Measurements from ENCODE around the gene ATP10A.
"Not testable (repeated sequence)": the region's sequence is repeated elsewhere in the genome, so short reads cannot be mapped to it uniquely, and the experiment has no call there.

ATP10A gene

DNA sequence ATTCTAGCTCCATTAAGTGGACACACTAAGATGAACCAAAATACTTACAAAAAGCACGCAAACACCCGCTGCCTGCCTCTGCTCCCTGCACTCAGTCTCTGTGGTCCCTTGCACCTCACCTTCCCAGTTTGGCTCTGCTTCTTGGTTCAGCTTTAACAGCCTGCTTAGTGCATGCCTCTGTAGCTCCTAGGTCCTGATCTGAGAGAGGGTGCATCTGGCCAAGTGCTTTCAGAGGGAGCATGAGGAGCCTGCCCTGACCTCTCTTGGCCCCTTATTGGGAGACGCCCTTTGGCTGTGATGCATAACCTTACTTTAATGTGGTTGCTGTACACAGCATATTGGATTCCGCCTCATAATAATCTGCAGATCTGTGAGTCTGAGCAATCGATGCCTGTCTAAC is 21.2 kb upstream of the ATP10A start:
- DNase-seq (ENCODE audit: low read depth, low spot score), result no peak

DNA sequence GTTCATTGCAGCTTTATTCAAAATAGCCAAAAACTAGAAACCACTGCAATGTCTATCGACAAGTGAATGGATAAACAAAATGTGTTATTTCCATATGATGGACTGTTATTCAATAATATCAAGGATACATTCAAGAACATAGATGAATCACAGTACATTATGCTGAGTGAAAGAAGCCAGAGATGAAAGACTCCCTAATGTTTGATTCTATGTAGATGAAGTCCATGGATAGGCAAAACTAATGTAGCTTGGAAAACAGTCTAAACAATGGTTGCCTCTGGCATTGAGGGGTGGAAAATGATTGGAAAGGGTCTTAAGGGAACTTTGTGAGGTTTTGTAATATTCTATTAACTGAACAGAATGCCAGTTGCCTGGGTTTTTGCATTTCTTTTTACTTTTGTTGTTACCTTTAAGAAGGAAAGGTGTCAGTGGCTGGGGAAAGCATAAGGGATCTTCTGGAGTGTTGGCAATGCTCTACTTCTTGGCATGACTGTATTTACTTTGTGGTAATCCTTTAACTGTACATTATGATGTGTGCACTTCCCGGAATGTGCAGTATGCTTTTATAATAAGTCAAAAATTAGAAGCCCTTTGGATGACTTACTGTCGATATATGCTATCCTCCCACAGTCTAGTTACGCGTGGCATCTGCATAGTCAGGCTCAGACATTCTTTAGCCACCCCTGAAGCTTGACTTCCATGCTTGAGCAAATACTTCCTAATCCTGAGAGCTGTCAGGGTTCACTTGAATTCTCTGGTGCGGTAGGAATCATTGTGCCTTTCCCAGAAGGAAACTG is 20.5 kb upstream of the ATP10A start:
- no peak for DNase-seq (ENCODE audit: low read depth, low spot score)

DNA sequence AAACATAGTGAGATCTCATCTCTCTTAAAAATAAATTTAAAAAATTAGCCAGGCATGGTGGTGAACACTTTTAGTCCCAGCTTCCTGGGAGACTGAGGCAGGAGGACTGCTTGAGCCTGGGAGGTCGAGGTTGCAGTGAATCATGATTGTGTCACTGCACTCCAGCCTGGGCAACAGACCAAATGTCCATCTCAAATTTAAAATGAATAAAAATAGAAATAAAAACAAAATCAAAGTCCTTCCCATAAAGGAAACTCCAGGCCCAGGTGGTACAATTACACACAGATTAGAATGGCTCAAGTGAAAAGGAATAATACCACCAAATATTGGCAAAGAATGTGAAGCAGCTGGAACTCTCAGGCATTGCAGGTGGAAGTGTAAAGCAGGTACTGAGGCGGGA is 19.3 kb upstream of the ATP10A start:
- DNase-seq (ENCODE audit: low read depth, low spot score), result no peak

DNA sequence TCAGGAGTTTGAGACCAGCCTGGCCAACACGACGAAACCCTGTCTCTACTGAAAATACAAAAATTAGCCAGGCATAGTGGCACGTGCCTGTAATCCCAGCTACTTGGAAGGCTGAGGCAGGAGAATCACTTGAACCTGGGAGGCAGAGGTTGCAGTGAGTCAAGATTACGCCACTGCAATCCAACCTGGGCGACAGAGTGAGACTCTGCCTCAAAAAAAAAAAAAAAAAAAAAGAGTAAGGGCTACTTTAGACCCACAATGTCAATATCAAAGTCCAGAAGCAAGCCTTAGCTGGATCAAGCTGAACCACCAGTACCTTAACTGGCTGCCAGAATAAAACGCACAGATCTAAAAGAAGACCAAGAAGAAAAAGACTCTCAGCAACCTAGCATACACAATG is 17.8 kb upstream of the ATP10A start:
- DNase-seq (ENCODE audit: low read depth, low spot score), result not testable (repeated sequence)

DNA sequence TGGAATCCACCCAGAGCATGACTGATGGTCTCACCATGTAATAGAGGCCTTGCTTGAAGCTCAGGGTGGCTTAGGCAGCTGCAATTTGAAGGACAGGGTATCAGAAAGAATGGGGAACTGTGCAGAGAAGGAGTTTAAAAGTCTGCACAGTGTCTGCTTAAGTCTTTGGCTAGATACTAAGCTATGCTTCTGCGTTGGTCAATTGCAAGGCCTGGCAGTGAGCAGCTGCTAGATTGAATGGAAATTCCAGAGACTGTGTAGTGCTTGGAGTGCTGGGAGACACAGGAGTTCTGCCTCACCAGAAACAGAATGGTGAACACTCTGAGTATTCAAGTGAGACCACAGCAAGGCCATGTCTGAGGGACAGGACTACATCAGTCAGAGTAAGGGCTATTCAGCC is 17.3 kb upstream of the ATP10A start:
- DNase-seq (ENCODE audit: low read depth, low spot score), result no peak

DNA sequence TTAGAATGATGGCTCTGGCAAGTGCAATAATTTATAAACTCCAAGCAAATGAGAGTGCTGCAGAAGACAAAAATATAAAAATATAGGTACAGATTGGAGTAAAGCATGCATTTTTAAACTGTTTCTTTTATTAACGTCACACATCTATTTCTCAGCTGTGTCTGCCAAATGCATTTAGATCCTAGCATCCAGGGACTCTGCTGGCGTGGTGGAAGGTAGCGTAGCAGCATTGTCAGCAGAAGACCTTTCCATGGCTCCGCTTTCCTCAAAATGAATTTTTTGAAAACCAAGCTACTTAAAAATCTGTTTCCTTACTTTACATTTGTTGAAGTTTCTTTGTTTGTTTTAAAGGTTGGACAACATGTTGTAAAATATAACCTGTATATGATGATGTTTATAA is 16.3 kb upstream of the ATP10A start:
- DNase-seq (ENCODE audit: low read depth, low spot score), result no peak

DNA sequence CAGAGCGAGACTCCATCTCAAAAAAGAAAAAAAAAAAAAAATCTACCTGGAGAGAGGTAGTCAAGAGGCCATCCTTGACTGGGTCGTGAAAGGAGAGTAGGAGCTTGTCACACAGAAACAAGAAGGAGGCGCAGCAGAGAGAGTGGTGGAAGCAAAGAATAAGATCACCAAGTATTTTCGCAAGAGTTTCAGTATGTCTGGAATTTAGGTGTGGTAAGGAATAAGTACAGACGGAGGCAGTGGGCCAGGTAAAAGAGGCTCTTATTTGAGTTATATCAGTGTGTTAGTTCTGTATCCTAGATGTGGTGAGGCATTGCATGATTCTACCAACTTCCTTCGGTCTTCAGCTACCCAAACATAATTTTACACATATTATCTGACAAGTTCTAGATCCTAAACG is 14.6 kb upstream of the ATP10A start:
- DNase-seq (ENCODE audit: low read depth, low spot score), result no peak

DNA sequence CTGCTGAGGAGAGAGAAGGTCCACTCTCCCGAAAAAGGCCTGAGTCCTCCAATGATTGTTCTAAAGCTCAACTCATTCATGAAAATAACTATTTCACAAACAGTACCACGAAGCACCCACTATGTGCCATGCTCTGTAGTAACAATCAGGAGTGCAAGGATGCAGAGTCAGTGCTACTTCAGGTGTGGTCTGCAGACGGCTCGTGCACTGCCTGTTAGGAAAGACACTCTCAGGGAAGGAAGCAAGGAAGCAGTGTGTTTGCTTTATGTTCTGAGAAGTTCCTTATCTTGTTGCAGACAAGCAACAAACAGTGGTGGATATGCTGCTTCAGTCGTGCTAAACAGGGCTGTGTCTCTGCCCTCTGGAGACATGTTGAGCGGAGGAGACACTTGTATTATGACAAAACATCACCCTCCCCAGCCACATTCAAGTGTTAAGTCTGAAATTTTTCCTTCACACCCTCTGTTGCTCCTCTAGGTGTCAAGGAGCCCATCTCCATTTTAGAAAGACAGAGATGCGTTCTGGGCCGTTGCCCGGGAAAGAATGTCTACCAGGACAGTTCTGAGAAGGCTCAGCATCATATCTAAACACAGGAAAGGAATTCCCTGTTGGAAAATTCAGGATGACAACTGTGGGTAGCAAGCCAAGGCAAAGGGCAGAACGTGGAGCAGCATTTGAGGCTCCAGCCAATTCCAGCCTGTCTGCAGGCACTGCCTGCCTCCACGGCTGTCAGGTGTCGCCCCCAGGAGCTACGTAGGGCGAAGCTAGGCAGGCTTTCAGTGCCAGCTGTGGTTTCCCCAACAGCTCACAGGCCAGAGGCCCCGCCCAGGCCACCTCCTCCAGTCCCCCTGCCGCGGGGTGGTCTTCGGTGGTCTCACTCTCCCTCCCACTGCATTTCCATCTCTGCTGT is 13.4 kb upstream of the ATP10A start:
- DNase-seq (ENCODE audit: low read depth, low spot score), result no peak

DNA sequence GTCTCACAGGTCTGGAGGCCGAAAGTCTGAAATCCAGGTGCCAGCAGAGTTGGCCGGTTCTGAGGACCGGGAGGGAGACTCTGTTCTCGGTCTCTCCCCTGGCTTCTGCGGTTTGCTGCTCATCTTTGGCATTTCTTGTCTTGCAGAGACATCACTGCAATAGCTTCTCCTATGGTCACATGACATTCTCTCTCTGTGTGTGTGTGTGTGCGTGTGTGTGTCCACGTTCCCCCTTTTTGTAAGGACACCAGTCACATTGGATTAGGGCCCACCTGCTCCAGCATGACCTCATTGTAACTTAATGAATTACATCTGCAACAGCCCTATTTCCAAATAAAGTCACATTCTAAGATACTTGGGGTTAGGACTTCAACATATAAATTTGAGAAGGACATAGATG is 12.4 kb upstream of the ATP10A start:
- no peak for DNase-seq (ENCODE audit: low read depth, low spot score)

DNA sequence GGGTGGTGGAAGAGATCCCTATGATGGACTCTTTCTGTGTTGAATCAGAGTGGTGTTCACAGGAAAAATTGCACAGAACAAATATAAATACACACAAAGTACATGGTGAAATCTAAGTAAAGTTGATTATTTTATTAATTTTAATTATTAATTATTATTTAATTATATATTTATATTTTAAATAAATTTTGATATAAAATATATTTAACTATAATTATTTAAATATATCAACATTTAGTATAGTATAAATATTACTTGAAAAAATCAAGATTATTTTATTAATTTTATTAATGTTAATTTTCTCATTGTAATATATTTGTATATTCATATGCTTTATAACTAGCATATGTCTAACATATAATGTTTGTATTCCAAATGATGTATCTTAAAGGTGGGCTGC is 11.3 kb upstream of the ATP10A start:
- no peak for DNase-seq (ENCODE audit: low read depth, low spot score)

DNA sequence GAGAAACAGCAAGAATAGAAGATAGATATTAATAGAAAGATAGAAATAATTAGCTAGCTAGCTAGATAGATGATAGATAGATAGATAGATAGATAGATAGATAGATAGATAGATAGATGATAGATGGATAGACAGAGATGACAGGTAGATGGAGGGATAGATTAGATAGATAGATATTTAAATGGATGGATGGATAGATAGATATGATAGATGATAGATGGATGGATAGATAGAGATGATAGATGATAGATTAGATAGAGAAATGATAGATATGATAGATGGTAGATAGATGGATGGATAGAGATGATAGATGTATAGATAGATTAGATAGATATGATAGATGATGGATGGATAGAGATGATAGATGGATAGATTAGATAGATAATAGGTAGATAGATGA is 8.3 kb upstream of the ATP10A start:
- no peak for DNase-seq (ENCODE audit: low read depth, low spot score)

DNA sequence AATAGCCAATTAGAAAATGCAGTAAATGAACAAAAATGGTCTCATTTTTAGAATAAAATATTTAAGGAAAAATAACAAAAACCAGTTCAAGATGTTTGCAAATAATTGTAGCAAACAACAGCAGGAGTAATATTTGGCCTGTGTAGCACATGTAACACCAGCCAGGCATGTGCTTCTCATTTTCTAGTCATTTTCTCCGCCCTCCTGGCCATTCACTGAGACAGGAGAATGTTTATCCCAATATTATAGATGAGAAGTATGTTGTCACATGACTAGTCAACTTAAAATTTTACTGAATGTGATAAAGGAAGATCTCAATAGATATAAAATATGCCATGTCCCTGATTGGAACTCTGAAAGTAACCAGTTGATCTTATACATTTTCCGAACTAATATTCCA is 7.8 kb upstream of the ATP10A start:
- DNase-seq (ENCODE audit: low read depth, low spot score), result no peak

DNA sequence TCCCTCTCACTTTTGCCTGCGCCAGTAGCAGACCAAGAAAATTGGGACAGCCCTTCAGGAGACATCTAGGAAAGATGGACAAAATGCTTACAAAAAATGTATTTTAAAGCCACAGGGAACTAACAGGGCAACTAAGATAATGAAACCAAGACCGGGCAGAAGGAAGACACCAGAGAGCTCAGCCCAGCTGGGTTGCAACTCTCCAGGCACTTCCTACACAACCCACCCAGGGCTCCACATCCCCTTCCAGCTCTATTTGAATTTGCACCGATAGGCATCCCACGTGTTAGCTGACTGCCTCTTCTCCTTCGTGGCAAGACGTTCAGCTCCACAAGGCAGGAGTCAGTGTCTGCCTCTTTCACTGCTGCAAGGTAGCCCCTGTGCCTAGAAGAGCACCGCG is 6.6 kb upstream of the ATP10A start:
- no peak for DNase-seq (ENCODE audit: low read depth, low spot score)

DNA sequence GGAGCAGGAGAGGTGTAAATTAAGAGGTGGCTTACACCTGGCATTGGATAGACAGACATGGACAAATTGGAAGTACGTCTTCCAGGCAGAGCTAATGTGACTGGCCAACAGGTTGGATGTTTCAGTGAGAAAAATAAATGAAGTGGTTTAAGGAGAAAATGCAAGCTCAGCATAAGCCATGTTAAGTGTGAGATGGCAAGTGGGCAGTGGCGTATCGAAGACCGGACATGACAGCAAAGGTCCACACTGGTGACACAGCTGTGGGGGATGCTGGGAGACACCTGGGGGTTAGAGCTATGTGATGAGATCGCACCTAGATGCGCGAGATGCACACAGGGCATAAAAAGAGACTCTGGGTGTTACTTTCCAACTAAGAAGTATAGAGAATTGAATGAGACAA is 3.7 kb upstream of the ATP10A start:
- DNase-seq (ENCODE audit: low read depth, low spot score), result no peak

DNA sequence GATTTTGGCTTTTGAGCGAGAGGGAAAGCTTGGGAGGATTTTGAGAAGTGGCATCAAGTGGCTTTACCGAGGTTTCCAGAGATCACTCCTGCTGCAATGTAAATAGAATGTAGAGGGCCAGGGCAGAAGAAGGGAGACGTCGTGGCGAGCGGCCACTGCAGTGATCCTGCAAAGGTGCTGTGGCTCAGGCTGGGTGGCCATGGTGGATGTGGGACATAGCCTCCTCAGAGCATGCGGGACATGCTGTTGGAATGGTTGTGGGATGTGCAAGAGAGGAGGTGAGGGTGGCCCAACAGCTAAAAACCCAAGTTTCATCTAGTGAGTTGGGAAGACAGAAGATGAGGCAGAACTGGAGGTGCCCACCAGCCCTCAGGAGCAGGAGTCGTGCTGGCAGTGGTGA is 3.1 kb upstream of the ATP10A start:
- DNase-seq (ENCODE audit: low read depth, low spot score), result no peak

DNA sequence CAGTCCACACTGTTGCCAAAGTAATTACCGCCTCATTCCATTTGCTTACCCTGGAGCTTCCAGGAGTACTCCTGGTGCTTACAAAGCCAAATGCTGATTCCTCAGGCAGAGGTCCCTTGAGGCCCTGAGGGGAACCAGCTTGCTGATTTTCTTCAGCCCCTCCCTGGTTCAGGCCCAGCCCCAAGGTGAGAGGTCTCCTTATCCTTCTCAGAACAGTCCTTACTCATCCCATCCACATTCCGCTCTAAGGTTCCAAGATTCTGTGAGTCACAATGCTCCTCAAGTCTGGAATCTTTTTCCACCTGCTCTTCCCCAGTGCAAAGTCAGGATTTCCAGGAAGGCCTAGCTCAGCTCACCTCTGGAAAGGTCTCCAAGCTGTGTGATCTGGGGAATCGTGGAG is 1.8 kb upstream of the ATP10A start:
- no peak for DNase-seq (ENCODE audit: low read depth, low spot score)

DNA sequence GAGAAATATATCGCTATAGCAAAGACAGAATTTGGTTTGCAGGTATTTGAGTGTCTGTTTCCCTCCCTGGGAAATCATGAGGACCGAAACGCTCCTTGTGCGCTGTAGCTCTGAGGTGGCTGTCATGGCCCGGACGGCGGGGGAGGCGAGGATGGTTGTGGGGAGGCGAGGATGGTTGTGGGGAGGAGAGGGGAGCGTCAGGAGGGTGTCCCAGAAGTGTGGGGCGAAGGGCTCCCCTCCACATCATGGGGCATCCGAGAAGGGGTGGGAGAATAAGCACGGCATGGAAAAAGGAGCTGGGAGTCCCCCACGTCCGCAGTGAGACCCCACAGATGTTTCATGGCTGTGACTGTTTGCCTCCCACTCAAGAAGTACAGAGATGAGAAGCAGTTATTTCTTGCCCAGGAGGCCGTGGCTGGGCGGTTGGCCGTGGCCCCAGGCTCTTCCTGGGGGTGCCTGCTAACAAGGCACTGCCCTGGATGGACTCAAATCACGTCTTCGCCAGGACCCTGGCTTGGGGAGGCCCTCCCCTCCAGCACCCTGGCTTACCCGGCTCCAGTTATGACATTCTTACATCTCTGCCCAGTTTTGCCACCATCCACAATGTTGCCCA is 947 bp upstream of the ATP10A start:
- DNase-seq (ENCODE audit: low read depth, low spot score), result no peak

DNA sequence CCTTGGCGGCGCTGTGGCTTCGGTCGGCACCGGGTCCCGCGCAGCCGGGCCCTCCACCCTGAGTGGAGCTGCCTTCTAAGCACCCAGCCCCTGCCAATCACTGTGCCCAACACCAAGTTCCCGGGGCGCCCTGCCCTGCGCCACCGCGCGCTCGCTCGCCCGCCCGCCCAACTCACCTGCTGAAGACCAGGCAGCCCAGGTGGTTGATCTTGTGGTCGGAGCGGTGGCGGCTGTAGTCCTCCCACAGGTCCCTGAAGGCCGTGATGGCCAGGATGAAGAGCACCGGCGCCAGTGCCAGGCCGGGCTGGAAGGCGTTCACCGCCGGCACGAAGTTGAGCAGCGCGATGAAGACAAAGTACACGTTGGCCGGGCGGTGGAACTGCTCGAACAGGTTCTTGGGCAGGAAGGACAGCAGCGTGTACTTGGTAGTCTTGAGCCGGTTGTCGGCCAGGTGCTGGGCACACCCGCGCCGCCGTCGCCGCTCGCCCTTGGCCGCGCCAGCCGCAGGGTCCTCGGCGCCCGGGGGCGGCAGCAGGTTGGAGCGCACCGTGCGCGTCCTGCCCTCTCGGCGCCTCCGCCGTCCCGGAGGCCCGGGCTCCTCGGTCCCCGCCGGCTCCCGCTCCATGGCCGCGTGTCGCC is 536 bp downstream of the ATP10A start:
- no peak for DNase-seq (ENCODE audit: low read depth, low spot score)

DNA sequence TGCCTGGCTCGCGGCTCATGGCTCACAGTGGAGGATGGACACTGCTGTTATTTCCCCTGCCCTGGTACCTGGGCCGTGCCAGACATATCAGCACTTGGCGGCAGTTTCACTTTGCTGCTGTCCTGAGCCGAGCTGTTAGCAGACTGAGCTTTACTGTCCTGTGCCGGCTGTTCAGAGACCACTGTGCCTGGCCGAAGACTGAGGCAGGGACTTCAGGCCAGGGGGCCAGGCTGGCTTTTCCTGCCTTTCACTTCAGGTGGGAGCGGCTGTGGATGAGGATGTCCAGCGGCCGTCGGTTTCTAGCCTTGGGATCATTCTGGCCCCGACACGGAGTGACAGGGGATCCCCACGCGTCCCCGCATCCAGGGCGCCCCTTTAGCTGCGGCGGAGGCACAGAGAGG is 1.1 kb downstream of the ATP10A start:
- no peak for DNase-seq (ENCODE audit: low read depth, low spot score)

DNA sequence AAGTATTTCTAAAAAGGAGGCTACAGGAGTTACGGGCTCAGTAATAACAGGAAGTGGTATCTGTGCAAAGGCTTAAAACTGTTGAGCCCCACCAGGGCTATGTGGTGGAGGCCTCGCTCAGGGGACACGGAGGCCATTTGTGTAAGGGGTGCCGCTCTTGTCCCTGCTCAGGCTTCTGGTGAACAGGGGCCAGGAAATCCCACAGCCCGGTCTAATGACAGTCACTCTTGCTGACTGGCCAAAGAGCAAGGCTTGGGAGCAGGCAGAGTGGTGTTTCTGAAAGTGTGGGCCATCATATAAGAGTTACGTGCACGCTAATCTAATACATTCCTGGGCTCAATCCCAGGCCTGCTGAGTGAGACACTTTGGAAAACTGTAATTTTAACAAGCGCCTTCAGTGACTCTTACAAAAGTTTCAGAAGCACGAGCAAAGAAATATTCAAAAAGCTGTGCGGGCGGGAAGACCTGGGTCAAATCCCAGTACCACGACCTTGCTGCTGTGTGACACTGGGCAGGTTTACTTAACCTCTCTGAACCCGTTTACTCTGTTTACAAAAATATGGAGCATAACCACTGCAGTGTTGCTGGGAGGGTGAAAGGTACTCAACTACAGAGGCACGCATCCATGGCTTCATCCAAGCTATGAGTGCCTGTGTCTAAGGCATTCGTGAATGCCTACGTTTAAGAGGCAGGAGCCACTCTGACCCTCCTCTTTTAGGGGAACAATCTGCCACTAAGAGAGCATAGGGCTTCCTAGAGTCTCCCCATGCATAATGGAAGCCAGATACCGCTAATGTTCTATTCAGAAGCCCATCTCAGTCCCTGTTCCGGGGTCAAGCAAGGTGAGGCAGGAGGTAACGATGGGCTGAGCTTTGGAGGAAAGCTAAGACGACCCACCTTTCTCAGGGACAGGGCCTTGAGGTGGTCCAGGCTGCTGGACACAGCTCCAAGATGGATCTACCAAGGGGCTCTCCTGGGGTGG is 2.0 kb downstream of the ATP10A start:
- DNase-seq (ENCODE audit: low read depth, low spot score), result no peak

Data from activated CD4-positive, CD25-positive, alpha-beta regulatory T cell treated with anti-CD3 and anti-CD28 coated beads, Interleukin-2, amount 50 U/mL, for 16 hours (primary cell).